Myocyte (in vitro differentiated cells): ENCODE measurements around the gene FAXDC2. TPM values are rescaled to one million over a fixed set of nuclear protein-coding genes. Genes with fewer than 3 reads are reported as not detected.
"Not testable (repeated sequence)": the region's sequence is repeated elsewhere in the genome, so short reads cannot be mapped to it uniquely, and the experiment has no call there.

Experiments used
- DNase-seq: peaks from one replicate; pipeline ENCODE4 v3.0.0-alpha.2; 2012; ENCODE audit warnings: low read depth
- total RNA-seq: library from RNA; depleted of rRNA; stranded (reverse); fragments of >200 nt; gene quantifications from 2 replicates; pipeline ENCODE4 v1.2.3, GENCODE V29; 2014

The FAXDC2 gene
- total RNA-seq, 1 donor from 2014 or later = 11.6 TPM

DNA sequence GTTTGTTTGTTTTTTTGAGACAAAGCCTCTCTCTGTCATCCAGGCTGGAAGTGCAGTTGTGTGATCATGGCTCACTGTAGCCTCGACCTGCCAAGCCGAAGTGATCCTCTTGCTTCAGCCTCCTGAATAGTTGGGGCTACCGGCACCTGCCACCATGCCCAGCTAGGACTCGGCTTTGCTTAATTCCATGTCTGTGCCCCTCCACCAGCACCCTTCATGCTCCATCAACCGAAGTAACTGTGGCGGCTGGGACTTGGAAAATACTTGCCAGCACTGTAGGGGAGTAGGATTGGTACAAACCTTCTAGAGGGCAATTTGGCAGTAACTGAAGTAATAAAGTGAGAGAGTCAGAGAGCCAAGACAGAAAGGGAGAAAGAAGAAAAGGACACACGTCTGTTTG lies 19.0 kb downstream of the FAXDC2 start:
- no peak for DNase-seq

DNA sequence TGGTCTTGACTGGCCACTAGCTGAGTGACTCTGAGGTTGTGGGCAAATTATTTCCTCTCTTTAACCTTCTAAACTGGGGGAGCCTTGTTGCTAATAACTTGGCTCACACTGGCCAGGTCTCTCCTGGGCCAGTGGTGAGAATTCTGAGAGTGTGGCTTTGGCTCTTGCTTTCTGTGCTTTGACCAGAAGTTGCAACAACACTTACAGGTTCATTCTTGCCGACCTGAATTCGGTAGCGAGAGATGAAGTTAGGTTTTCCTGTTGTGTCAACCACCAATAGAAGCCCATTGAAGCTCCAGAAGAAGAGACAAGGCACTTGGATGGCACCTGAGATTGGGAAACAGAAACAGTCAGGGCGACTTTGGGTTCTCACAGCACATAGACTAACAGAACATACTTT lies 19.8 kb downstream of the FAXDC2 start:
- DNase-seq = no peak

DNA sequence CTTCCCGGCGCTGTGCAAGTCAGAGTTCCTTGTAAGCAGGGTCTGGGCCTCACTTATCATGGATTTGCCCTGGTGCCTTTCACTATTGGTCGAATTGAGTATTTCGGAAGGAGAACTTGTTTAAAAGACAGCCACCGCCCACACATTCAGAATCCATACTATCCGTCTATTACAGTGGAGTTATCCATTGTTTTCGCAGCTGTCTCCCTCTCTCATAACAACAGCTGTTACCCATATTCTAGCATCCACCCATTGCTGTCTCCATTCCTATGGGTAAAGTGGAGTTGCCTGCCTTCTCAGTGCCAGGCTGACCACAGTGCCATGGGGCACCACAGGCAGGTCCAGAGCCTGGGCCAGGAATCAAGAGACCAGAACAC lies 20.2 kb downstream of the FAXDC2 start:
- peak; percentile 96 for DNase-seq

DNA sequence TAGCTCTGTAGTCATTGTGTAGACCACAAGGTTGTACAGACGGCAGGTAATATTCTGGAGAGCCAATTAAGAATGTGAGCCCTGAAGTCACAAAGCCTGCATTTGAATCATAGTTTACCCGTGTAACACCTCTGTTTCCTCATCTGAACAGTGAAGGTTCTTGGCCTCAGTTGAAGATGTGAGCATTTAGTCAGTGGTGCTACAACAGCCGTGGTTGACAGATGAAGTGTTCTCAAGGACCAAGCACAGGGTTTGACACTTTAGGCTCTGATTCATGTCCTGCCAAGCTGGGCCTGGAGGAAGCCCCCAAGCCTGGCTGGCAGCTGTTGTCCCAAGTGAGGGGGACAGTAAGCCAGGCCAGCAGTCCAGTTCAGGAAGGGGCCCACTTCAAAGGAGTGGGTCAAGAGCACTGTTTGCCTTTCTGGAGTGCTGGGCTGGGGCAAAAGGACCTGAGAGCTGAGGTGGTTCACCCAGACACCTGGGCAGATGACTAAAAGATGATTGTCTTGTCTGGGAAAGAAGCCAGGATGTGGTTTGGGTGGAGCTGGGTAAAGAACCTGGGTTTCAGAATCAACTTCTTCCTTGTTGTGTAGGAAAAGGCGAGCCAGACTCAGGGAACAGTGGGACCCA lies 20.7 kb downstream of the FAXDC2 start:
- peak; percentile 84 for DNase-seq

DNA sequence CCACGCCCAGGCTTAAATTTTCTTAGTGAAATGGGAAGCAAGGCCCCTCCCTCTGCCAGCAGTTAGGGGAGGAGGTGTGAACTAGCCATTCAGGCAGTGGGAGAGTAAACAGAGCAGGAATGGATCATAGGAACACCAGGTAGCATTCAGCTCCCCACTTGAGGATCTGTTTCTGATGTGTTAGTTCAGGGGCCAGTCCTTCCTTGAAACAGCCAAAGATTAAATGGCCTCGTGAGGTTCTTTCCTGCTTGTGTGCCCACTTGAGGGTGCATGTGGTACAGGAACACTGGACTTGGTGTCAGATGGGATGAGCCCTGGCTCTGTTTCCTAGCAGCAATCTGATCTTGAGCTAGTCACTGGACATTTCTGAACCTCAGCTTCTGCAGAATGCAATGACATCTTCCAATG lies 21.2 kb downstream of the FAXDC2 start:
- peak; percentile 70 for DNase-seq

DNA sequence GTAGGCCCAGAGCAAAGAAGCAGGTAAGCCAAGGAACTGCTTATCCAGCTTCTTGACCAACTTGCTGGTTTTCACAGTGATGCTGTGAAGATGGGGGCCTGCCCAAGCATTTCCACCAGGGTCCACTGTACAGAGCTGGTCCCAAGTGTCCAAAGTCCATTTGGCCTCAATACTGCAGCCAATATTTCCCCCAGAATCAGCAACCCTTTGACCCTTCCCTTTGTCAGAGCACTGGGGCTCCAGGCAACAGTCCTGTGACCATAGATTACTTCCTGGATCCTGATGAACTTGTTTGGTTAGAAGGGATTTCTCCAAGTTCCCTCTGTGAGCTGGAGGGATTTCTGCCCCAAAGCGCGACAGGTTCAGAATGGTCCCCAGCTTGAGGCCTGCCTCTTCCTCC lies 26.3 kb downstream of the FAXDC2 start:
- no peak for DNase-seq

DNA sequence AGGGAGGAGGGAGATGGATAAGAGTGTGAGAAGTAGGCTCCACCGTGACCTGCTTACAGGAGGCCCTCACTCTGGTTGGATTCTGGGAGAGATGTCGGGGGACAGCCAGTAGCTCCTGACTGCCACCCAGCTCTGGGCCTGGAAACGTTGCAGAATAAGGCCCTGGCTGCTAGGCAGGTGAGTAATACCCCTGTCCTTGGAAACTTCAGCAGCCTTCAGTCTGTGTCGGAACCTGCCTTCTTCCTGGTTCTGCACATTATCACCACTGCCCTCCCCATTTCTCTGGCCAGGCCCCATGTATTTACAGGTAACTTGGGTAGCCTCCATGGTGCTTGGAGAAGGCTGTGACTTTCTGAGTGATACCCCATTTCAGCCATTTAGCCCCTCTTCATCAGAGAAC lies 26.8 kb downstream of the FAXDC2 start:
- DNase-seq = no peak

DNA sequence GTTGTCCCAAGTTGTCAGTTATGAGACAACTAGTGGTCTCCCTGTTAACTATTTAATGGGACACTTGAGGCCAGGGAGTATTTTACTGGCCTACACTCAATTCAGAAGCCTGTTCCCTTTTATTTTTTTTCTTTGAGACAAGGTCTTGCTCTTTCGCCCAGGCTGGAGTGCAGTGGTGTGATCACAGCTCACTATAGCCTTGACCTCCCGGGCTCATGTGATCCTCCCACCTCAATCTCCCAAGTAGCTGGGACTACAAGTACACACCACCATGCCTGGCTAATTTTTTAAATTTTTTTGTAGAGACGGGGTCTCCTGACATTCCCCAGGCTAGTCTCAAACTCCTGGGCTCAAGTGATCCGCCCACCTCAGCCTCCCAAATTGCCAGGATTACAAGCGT lies 27.5 kb downstream of the FAXDC2 start:
- not testable (repeated sequence) for DNase-seq

DNA sequence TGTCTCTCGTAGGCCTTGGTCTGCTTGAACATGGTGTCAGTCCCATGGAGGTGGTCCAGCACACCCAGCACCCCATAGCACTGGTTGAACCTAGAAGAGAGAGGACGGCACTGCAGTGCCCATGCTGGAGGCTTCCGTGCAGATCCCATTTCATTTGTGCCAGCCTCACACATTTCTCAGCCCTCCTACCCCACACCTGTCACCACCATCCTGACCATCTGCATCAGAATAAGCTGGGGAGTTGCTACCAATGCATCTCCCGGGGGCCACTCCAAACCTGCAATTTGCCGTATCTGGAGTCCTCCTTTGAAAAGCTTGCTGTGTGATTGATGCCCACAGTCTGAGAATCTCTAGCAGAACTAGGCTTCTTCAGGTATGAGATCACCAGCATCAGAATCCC lies 30.0 kb downstream of the FAXDC2 start:
- DNase-seq = no peak

DNA sequence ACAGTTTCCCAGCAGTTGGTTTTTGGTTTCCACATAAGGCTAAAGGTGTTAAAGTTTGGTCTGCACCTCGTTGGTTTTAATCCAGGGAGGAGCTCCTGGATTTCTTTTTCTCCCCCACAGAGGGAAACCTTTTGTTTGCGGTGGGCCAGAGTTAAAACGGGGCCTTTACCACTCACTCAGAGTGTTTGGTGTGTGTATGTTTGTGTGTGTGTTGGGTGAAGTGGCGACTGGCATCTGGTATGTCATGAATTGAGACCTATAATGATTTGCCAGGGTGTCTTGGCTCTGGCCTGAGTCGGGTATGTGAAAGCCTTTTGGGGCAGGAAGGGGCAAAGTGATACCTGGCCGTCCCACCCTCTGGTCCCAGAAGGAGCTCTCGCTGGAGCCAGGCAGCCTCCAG lies 30.9 kb downstream of the FAXDC2 start:
- DNase-seq = no peak

DNA sequence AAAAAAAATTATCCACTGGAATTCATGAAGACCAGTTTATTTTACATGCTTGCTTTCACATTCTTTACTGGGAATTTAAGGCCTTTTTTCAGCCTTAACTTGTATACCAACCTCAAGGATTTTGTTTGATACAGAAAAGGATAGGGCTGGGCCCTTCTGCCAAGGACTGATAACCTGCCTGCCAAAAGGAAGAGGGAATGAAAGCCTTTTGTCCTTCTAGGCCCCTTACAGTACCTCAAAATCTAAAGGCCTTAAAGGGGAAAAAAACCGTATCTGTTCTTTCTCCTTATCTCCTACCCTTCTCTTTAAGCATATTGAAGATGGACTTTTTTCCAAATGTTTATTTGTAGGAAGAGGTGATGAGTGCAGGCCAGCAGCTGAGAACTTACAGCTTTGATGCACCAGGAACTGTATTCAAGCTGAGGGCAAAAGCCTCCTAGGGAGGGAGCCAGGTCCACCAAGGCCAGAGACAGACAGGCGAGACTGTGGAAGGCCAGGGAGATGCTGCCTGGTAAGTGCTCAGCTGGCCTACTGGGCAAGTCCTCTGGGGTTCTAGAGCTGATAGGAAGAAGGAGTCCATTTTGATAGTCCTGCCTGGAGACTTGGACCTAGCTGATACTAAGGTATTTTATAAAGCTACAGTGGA lies 31.8 kb downstream of the FAXDC2 start:
- no peak for DNase-seq

DNA sequence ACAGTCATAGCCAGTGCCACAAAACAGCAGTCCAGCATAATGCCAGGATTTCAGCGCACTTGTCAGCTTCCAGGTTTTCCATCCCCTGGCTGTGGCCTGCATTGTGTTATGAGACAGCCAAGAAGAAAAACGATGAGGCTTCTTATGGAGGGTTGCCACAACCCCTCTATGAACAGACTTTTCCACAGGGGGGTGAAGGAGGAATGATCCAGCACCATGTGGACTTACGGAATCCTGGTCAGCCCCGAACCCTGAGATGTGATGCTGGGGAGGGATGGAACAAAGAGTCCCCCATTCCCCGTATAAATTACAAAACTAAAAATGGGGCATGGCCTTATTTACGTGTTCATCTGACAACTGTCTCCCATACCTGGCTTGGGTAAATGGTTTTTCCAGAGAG lies 32.6 kb downstream of the FAXDC2 start:
- DNase-seq = no peak

DNA sequence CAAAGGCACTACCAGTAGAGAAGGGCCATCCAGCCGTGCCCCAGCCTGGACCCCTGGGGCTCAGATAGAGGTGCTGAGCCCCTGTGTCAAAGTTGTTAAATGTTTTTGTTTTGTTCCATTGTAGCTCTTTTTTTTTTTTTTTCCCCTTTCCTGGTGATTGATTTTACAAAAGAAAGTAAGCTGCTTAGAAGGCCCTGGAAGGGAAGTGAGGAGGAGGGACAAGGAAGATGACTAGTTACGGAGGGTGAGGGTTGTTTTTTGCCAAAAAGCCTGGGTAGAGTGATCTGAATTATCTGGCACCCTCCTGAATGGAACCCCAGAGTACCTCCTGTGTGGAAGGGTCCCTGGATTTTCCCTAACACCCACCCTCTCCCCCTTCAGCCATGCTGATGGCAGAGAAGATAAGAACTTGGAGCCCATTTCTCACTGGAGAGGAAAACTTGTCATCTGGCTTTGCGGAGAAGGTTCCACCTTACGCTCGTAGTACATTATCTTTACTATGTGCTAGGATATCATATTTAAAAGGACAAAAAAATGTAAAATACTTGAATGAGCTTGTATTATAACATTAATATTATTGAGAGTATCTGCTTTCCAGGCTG lies 33.4 kb downstream of the FAXDC2 start:
- no peak for DNase-seq

DNA sequence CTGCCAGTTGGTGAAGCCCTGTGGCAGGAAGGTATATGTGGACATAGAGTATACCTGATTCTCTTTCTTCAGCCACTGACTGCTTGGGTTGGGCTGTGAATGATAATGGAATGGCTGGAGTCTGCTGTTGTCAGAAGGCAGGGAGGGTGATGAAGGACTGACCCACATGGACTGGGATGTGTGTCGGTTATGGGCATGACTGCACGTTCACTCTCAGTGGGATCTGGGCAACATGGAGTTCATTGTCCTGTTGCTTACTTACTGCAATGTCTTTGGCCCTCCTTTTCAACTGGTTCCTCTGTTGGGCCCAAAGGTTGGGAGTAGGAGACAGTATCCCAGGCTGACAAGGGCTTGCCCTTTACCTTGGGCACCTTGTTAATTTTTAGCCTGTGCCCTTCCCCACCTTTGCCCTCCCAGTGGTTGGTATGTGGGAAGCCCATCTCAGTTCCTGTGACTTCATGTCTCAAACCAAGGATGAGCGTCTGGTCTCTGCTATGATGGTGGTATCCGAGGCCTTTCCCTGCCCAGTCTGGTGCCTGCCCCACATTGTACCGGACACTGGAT lies 34.6 kb downstream of the FAXDC2 start:
- no peak for DNase-seq

DNA sequence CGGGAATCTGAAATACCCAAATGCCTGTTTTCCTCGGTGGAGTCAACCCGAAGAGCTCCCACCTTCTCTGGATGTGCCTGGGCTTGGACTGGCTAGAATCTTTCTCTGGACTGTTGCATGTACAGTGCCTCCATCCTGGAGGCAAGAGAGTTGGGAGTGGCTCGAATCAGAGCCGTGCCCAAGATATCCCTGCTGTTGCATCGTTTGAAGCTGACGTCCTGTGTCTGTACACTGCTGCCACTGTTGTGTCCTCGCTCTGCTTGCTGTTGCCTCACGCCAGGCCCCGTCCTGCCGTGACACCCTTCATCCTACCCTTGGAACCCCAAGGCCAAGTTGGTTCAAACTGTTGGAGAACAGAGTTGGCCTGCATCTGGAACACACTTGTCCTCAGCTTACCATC lies 35.4 kb downstream of the FAXDC2 start:
- no peak for DNase-seq

DNA sequence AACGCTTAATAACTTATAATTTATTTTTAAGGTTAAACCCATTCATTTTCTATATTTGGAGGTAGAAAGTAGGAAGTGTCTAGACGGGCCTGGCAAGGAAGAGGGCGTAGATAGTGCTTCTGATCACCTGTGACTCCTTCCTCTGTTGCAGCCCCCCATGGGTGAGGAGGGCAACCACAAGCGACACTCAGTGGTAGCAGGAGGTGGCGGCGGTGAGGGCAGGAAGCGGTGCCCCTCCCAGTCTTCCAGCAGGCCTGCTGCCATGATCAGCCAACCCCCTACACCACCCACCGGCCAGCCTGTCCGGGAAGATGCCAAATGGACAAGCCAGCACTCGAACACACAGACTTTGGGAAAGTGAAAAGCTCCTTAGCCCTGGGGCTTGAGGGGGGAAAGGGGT lies 36.7 kb downstream of the FAXDC2 start:
- no peak for DNase-seq

DNA sequence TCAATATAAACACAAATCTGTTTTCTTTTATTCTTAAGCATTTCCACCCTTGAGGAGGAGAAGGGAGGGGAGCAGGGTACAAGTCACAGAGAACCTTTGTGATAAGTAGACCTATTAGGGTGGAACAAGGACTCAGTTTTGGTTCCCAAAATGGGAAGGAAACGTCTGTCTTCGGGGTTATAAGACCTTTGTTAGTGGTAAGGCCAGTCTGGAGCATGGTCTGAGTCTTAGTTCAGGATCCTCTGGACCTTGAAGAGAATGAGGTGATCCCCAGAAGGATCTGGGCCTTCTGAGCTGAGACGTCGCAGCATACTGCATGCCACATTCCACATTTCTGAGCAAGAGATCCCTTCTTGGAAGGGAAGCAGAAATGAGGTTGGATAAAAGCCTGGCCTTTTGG lies 37.2 kb downstream of the FAXDC2 start:
- no peak for DNase-seq

DNA sequence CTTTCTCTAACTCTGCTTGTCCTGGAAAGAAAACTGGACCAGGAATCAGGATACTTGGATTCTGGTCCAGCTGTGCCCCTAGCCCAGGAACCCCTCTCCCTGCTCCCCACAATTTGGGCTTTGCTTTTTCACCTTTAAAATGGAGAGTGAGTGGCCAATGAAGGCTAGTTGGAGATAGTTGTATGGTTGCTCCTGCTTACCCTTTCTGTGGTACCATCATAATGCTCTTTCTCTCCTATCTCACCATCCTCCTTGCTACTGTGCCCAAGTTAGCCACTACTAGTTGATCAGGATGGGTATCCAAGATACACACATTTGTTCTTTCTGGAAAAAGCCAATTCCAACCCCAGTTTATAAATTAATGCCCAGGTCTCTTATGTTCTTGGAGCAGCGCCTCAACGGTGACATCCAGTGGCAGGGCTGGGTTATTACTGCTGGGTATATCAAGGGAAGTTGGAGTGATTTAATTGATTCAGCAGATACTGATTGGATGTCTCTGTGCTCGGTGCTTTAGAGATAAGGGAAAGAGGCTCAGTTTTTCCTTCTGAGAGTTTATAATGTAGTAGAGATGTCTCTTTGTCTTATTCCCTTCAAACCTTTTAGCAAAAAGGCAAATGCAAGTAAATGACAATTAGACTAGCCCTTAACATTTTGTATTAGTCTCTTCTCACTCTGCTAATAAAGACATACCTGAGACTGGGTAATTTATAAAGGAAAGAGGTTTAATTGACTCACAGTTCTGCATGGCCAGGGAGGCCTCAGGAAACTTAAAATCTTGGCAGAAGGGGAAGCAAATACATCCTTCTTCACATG lies 38.5 kb downstream of the FAXDC2 start:
- DNase-seq = peak; percentile 64

DNA sequence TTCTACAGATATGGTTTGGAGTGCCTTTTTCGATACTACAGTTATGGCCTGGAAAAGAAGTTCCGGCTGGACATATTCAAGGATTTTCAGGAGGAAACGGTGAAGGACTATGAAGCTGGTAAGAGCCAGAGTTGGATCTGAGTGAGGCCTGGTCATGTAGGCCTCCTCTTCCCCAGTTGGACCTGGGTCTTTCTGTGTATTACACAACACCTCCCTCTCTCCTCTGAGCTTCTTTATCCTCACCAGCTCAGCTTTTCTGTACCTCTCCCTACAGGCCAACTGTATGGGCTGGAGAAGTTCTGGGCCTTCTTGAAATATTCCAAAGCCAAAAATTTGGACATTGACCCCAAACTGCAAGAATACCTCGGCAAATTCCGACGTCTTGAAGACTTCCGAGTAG lies 39.2 kb downstream of the FAXDC2 start:
- no peak for DNase-seq

DNA sequence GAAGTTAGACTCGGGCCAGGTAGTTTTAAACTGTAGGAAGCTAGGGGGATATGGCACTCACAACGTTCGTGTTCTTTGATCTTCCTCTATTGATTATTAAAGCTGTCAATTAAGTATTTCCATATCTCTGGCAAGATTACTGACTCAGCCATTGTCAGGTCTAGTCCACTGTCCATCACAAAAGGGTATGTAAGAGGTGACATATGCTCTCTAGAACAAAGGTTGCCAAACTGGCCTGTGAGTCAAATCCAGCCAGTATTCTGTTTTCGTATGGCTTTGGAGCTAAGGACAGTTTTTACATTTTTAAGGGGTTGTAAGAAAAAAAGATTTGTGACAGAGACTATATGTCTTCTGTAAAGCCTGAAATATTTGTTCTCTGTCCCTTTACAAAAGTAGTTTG lies 44.2 kb downstream of the FAXDC2 start:
- no peak for DNase-seq

DNA sequence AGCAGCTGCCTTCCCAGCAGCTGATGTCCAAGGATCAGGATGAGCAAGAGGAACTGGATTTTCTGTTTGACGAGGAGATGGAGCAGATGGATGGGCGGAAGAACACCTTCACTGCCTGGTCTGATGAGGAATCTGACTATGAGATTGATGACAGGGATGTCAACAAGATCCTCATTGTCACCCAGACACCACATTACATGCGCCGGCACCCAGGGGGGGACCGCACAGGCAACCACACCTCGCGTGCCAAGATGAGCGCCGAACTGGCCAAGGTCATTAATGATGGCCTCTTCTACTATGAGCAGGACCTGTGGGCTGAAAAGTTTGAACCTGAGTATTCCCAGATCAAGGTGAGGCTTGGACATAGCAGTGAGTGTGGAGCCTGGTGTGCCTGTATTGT lies 48.4 kb downstream of the FAXDC2 start:
- DNase-seq = no peak

DNA sequence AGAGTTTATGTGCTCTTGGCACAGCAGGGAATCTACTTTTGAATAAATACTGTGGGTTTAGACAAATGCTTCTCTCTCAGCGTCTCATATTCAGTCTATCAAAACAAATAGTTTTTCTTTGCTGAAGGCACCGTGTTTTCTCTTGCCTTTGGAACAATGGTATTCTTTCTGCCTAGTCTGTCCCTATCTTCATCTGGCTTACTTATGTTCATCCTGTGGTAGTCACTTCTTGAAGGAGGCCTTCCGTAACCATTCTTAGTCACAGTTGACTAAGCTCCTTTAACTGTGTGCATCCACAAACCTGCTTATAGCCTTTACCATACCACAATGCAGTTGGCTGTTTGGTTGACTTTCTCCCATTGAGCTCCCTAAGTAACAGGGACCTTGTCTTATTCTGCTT lies 49.3 kb downstream of the FAXDC2 start:
- no peak for DNase-seq
